T-helper 1 cell (primary cell): ENCODE data around the gene PCGF6.

Experiments
- DNase-seq, 5 donors: peaks; one replicate each; pipeline ENCODE4 v3.0.0-alpha.2; 2012 to 2020

Gene PCGF6

GRCh38 chr10:103256613-103257012 lies 94.3 kb downstream of the PCGF6 start:
- DNase-seq, result no peak

DNA sequence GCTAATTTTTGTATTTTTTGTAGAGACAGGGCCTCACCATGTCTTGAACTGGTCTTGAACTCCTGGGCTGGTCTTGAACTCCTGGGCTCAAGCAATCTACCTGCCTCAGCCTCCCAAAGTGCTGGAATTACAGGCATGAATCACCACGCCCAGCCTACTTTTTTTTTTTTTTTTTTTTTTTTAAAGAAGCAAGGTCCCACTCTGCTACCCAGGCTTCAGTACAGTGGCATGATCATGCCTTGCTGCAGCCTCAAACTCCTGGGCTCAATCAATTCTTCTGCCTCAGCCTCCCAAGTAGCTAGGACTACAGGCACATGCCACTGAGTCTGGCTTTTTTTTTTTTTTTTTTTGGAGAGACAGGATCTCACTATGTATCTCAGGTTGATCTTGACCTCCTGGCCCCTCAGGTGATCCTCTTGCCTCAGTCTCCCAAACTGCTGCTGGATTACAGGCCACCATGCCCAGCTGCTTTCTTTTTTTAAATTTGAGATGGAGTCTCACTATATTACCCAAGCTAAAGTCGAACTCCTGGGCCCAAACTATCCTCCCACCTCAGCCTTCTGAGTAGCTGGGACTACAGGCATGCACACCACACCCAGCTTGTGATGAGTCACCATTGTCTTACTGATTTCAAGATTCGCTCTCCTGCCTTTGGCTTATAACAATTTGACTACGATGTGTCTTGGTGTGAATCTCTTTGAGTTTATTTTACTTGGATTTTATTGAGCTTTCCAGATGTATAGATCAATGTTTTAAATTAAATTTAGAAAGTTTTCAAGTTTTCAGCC lies 96.2 kb downstream of the PCGF6 start:
- DNase-seq, result peak in 1 of 5 donors; percentile 31

DNA sequence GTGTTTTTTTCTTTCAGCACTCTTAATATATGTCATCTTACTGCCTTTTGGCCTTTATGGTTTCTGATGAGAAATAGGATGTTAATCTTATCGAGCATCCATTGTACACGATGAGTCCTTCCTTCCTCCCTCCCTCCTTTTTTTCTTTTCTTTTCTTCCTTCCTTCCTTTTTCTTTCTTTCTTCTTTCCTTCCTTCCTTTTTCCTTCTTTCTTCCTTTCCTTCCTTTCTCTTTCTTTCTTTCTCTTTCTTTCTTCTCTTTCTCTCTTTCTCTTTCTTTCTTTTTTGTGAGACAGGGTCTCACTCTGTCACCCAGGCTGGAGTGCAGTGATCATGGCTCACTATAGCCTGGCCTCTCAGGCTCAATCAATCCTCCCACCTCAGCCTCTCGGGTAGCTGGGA lies 96.8 kb downstream of the PCGF6 start:
- DNase-seq, result no peak
